Brain microvascular endothelial cell (primary cell): ENCODE data around the gene SUPT5H.
A peak's percentile ranks its signal among the peaks of the same experiment; 100 is the strongest.

ENCODE experiments used
- DNase-seq: peaks from one replicate; pipeline ENCODE4 v3.0.0-alpha.2; 2020
- H3K27ac ChIP-seq: fragments of 250-450 bp; sonication (Bioruptor Pico); 2 replicates; pipeline ENCODE4 v1.5.1; 2020; ENCODE audit warnings: mild to moderate bottlenecking, moderate library complexity
- H3K27me3 ChIP-seq: fragments of 250-450 bp; sonication (Bioruptor Pico); replicated peaks from 2 replicates; pipeline ENCODE4 v1.5.1; 2020; ENCODE audit warnings: mild to moderate bottlenecking
- H3K36me3 ChIP-seq: fragments of 250-450 bp; sonication (Bioruptor Pico); replicated peaks from 2 replicates; pipeline ENCODE4 v1.5.1; 2020; ENCODE audit warnings: mild to moderate bottlenecking
- H3K4me3 ChIP-seq: 2 replicates; pipeline ENCODE4 v1.5.1; 2011; ENCODE audit warnings: low read depth, mild to moderate bottlenecking, control low read depth, low read length, moderate library complexity
- CTCF ChIP-seq: IDR thresholded peaks from 2 replicates; pipeline ENCODE4 v1.5.1; 2011; ENCODE audit warnings: low read depth, mild to moderate bottlenecking, moderate library complexity, low read length, control low read depth, inconsistent platforms; ENCODE audit errors: missing control alignments
- in situ Hi-C: cut with HindIII; loops from 2 replicates; pipeline ENCODE4 v1.10.0; 2017; ENCODE audit warnings: low sequenced_read_pairs, low pct_ligation_motif_present

Gene SUPT5H

DNA sequence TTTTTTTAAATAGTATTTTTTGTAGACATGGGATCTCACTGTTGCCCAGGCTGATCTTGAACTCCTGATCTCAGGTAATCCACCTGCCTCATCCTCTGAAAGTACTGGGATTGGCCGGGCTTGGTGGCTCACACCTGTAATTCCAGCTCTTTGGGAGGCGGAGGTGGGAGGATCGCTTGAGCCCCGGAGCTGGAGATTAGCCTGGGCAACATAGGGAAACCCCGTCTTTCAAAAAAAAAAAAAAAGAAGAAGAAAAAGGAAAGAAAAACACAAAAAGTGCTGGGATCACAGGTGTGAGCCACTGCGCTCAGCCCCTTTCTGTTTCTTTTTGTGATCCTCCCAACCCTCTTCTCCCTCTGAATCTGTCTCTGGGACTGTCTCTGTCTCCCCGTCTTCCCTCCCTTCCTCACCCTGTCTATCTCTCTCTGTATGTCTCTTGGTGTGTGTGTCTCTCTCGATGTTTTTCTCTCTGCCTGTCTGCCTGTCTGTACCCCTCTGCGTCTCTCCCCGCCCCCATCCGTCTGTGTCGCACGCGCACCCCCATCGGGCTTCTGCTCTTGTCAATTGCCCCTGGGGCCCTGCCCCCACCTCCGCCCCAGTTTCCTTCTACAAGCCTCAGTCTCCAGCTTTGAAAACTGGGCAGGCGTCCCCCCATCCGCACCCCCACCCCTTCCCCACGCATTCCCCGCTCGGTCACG lies 39.3 kb upstream of the SUPT5H start:
- Histone ChIP-seq H3K36me3 (peaks cover 9% of the 10 kb centered on the region), H3K4me3 (peak overlapping the region; percentile 98), H3K27ac (peak overlapping the region; percentile 41), H3K27me3 (no peaks in the 10 kb centered on the region)
- in situ Hi-C loops, result no loop called here
- no peak for DNase-seq
- TF ChIP-seq CTCF, result no peak

DNA sequence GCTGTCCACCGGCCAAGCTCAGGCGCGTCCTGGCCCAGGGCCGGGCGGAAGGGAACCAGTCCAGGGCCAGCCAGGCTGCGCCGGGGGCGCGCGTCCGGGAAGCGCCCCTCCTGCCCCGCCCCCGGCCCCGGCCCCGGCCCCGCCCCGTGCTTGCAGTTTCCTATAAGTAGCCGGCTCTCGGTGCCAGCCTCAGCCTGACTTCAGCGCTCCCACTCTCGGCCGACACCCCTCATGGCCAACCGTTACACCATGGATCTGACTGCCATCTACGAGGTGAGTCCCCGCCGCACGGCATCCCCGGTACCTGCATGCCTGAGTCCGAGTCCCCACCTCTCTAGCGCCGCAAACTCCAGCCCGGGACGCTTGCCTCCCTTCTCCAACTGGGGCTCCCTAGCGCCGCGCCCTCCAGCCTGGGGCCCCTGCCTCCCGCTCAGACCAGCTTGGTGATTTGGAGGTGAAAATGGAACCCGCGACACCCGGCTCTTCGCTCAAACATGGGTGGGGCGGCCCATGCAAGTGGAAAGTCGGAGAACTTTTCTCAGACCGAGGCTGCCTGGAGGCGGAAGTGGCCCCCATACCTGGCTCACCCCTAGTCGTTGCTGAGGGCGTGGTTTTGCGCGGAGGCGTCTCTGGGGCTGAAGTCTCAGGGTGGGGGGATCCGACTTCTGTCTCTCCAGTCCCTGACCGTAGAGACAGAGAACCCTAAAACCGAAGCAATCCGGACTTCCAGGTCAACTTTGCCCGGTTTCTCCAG lies 38.5 kb upstream of the SUPT5H start, which contains the start of gene ZFP36:
TSS of gene ZFP36 (plus strand) at position 192 of the 754 bp plus-strand sequence. CDS start at position 250, 58 bp downstream.
- Histone ChIP-seq H3K27me3 (no peaks in the 10 kb centered on the region), H3K27ac (peak within 1 kb of the TSS; percentile 91), H3K36me3 (peaks cover 9% of the 10 kb centered on the region), H3K4me3 (peak within 1 kb of the TSS; percentile 98)
- no peak for TF ChIP-seq CTCF
- peak; percentile 80 for DNase-seq
- in situ Hi-C loops, result no loop called here

GRCh38 chr19:39407410-39407659 lies 38.0 kb upstream of the SUPT5H start:
- no peak for TF ChIP-seq CTCF
- in situ Hi-C loops, result no loop called here
- Histone ChIP-seq H3K4me3 (peak overlapping the region; percentile 98), H3K27ac (peak overlapping the region; percentile 91), H3K27me3 (no peaks in the 10 kb centered on the region), H3K36me3 (peaks cover 9% of the 10 kb centered on the region)
- no peak for DNase-seq

- in situ Hi-C loops, result no loop called here
- no peak for DNase-seq
- peak overlapping the region; percentile 91 for H3K27ac ChIP-seq
- TF ChIP-seq CTCF, result no peak
- H3K27me3 ChIP-seq, result no peaks in the 10 kb centered on the region
- H3K36me3 ChIP-seq, result peaks cover 9% of the 10 kb centered on the region
- peak overlapping the region; percentile 98 for H3K4me3 ChIP-seq
Observed at GRCh38 chr19:39407660-39408391, 37.6 kb upstream of the SUPT5H start.

GRCh38 chr19:39408392-39409207 lies 36.8 kb upstream of the SUPT5H start:
- in situ Hi-C loops, result no loop called here
- H3K27me3 ChIP-seq, result no peaks in the 10 kb centered on the region
- peak overlapping the region; percentile 91 for H3K27ac ChIP-seq
- DNase-seq, result no peak
- peaks cover 9% of the 10 kb centered on the region for H3K36me3 ChIP-seq
- peak overlapping the region; percentile 98 for H3K4me3 ChIP-seq
- TF ChIP-seq CTCF, result no peak
